Testis (tissue), 2 donors: Measurements from ENCODE around the gene SRSF8.
"Not testable (repeated sequence)": the region's sequence is repeated elsewhere in the genome, so short reads cannot be mapped to it uniquely, and the experiment has no call there.

Experiments used
- POLR2A ChIP-seq: fragments of 450-650 bp; IDR thresholded peaks from one replicate; pipeline ENCODE4 v1.6.1; 2017; ENCODE audit warnings: antibody characterized with exemption, mild to moderate bottlenecking, moderate library complexity
- TF ChIP-seq, protein P1 (sequence below), 3 experiments: fragments of 450-650 bp in 2 of 3; fragments of 200-600 bp in 1 of 3; sonication (generic) in 1 of 3; IDR thresholded peaks; one replicate each; pipeline ENCODE4 v1.5.1; 2016 to 2019; ENCODE audit warnings: antibody characterized with exemption in 3 of 3, mild to moderate bottlenecking in 2 of 3, moderate library complexity in 1 of 3

DNA sequence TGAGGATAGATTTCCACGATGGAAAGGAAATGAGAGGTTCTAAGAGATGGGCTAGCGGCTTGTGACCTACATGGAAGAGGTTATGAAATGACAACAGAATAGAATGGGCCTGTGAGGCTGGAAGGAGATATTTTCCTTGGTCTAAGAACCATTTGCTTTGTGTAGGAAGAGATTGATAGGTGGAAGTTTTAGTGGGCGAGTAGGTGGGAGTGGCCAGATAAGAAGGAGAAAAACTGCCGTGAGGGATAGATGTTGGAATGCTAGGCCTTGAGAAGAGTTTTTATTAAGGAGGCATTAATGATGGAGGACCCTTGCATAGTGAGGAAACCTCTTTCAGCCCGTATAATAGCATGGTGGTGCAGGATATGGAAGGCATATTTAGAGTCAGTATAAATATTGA is 45.3 kb upstream of the SRSF8 start:
- TF ChIP-seq, protein P1, sequence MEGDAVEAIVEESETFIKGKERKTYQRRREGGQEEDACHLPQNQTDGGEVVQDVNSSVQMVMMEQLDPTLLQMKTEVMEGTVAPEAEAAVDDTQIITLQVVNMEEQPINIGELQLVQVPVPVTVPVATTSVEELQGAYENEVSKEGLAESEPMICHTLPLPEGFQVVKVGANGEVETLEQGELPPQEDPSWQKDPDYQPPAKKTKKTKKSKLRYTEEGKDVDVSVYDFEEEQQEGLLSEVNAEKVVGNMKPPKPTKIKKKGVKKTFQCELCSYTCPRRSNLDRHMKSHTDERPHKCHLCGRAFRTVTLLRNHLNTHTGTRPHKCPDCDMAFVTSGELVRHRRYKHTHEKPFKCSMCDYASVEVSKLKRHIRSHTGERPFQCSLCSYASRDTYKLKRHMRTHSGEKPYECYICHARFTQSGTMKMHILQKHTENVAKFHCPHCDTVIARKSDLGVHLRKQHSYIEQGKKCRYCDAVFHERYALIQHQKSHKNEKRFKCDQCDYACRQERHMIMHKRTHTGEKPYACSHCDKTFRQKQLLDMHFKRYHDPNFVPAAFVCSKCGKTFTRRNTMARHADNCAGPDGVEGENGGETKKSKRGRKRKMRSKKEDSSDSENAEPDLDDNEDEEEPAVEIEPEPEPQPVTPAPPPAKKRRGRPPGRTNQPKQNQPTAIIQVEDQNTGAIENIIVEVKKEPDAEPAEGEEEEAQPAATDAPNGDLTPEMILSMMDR (IDR thresholded peaks at IDR 0.05): not testable (repeated sequence)
- not testable (repeated sequence) for TF ChIP-seq POLR2A
